ENCODE measurements around the gene ESR1.
"Not testable (repeated sequence)": the region's sequence is repeated elsewhere in the genome, so short reads cannot be mapped to it uniquely, and the experiment has no call there.

ESR1 gene

GRCh38 chr6:152124429-152125074 lies 317.1 kb downstream of the ESR1 start:
- H3K27ac ChIP-seq, result no peak overlapping the region

GRCh38 chr6:152127432-152128165 lies 320.1 kb downstream of the ESR1 start:
- no peak overlapping the region for H3K27ac ChIP-seq
- TF ChIP-seq CTCF (conservative IDR thresholded peaks at IDR 0.05) (no peak), ZFX (IDR thresholded peaks at IDR 0.05) (no peak)

More at GRCh38 chr6:152124429-152125074, 317.1 kb downstream of the ESR1 start:
- TF ChIP-seq ZFX (IDR thresholded peaks at IDR 0.05), result no peak
- TF ChIP-seq CTCF (conservative IDR thresholded peaks at IDR 0.05), result peak; percentile 86

GRCh38 chr6:152129691-152130151 lies 322.2 kb downstream of the ESR1 start:
- TF ChIP-seq CTCF (conservative IDR thresholded peaks at IDR 0.05) (no peak), ZFX (IDR thresholded peaks at IDR 0.05) (no peak)
- H3K27ac ChIP-seq, result no peak overlapping the region

- H3K27ac ChIP-seq, result no peak overlapping the region
- TF ChIP-seq ZFX (IDR thresholded peaks at IDR 0.05), result no peak
These were observed 323.0 kb downstream of the ESR1 start for GRCh38 chr6:152130441-152130840.

GRCh38 chr6:152135755-152136448 lies 328.4 kb downstream of the ESR1 start:
- TF ChIP-seq CTCF (conservative IDR thresholded peaks at IDR 0.05) (no peak), ZFX (IDR thresholded peaks at IDR 0.05) (no peak)
- peak overlapping the region; percentile 27 for H3K27ac ChIP-seq

GRCh38 chr6:152136449-152136825 lies 329.0 kb downstream of the ESR1 start:
- peak overlapping the region; percentile 27; the same call in 1 of the 2 replicates for H3K27ac ChIP-seq
- TF ChIP-seq ZFX (IDR thresholded peaks at IDR 0.05), result no peak
- no peak; the same call in 1 of the 2 replicates for TF ChIP-seq CTCF (conservative IDR thresholded peaks at IDR 0.05)

- not testable (repeated sequence) for H3K27ac ChIP-seq
These were observed 330.9 kb downstream of the ESR1 start for GRCh38 chr6:152138344-152138743.

GRCh38 chr6:152142105-152142504 lies 334.6 kb downstream of the ESR1 start:
- no peak overlapping the region for H3K27ac ChIP-seq
- TF ChIP-seq CTCF (conservative IDR thresholded peaks at IDR 0.05), result no peak
- TF ChIP-seq ZFX (IDR thresholded peaks at IDR 0.05), result no peak

Data from C4-2B (cell line).